AG10803 (cell line): ENCODE data around the gene C1QL1.

Experiments used
- DNase-seq: peaks from one replicate; pipeline ENCODE4 v3.0.0; 2010; ENCODE audit warnings: low read depth
- H3K4me3 ChIP-seq: 2 replicates; pipeline ENCODE4 v1.5.1; 2011; ENCODE audit warnings: mild to moderate bottlenecking, low read length, control low read depth
- CTCF ChIP-seq: conservative IDR thresholded peaks from 2 replicates; pipeline ENCODE4 v1.5.1; 2011; ENCODE audit warnings: mild to moderate bottlenecking, low read length, control low read depth, inconsistent platforms

C1QL1 gene

DNA sequence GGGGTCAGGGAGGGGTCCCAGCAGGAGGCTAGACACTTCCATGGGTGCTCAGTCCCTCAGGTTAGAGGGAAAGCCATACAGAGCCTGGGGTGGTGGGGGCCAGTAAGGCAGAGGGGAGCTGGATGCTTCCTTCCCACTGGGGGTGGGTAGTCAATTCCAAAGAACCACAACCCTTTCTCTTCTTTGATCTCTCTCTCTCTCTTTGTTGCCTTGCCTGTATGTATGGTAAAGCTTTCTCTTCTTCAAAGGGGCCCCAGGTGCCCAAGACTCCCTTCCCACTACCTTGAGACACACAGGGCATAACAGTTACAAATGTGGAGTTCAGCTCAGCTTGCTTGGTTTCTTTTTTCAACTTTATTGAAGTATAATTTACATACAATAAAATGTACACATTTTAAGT is 30.5 kb upstream of the C1QL1 start:
- no peak overlapping the region for H3K4me3 ChIP-seq
- no peak for DNase-seq
- TF ChIP-seq CTCF = no peak

DNA sequence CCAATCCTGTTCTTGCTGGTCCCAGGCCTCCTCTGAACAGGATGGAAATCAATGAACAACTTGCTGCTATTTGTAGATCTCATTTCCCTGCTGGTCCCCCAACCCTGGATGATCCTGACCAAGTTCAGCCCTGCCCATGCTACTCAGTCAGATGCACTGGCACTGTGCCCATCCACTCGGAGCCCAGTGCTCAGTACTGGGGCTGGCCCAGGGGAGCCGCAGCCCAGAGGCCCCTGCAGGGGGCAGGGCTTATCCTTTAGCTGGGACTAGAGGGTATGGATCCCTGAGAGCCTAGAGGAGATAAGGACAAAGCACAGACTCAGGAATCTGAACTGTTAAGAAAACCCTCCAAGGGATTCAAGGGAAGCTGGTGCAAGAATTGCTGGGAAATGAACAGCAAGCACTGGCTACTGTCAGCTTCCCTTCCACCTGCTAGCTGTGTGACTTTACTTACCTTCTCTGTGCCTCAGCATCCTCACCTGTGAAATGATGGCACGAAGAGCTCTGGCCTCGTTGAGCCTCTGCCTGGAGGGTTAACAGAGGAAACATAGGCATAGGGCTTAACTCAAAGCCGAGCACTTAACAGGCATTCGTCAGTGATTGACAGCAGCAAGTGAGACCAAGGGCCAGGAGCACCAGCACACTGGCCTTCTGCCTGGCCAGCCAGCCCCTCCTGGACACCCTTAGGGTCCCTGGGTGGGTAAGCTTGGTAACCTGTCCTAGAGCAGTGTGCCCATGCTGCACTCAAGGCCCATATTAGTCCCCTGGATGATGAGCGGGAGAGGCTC is 29.8 kb upstream of the C1QL1 start:
- TF ChIP-seq CTCF = no peak

GRCh38 chr17:44996304-44996703 is 28.2 kb upstream of the C1QL1 start:
- H3K4me3 ChIP-seq = no peak overlapping the region
- DNase-seq = no peak
- TF ChIP-seq CTCF = no peak

More for the DNA sequence above, 29.8 kb upstream of the C1QL1 start:
- H3K4me3 ChIP-seq = no peak overlapping the region
- DNase-seq = no peak

DNA sequence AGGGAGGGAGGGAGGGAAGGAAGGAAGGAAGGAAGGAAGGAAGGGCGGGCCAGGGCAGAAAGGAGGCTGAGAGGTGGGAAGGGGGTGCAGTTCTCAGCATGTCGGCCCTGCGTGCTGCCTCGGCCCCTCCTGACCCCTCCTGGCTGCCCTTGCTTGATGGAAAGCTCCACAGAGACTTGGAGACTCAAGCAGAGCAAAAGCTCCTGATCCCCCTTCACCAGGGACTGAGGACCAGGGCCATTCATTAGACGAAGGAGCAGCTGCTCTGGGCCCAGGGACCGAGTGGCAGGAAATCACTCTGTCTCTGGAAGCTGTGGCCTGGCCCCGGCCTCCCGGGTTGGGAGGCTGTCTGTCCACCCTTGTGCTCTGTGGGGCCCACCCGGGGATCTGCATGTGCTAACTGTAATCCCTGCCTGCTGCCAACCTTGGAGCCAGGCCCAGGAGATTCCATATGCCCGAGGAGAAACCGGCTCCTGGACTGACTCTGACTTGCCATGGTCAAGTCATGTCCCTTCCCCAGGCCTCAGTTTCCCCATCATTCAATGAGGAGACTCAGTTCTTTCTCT is 27.4 kb upstream of the C1QL1 start:
- DNase-seq = no peak
- H3K4me3 ChIP-seq = no peak overlapping the region
- TF ChIP-seq CTCF = no peak

DNA sequence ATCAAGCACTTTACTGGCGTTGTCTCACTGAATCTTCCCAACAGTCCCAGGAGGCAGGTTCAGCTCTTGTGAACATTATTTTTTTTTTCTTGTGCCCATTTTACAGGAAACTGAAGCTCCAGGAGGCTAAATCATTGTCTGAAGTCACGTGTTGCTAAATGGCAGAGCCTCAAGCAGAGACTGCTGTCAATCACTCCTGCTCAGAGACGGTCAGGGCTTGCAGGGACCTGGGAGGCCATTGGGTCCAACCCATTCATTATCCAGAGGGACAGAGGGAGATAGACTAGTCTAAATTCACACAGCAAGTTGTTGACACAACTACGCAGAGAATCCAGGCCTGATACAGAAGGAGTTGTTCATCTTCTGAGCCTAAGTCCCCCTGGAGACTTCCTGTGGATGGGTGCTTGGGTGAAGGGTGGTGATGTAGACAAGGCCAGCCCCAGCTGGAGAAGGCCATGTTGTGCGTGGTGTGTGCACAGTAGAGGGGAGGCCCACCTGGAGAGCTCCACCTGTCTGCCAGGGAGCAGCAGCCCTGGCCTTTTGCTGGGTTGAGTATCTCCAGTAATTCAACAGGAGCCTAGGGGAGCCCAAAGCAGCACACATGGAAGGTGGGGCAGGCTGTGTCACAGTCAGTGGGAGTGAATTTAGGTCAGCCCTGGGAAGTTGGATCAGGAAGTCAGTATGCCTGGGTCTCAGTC is 24.3 kb upstream of the C1QL1 start:
- no peak for DNase-seq
- no peak overlapping the region for H3K4me3 ChIP-seq
- TF ChIP-seq CTCF = no peak

DNA sequence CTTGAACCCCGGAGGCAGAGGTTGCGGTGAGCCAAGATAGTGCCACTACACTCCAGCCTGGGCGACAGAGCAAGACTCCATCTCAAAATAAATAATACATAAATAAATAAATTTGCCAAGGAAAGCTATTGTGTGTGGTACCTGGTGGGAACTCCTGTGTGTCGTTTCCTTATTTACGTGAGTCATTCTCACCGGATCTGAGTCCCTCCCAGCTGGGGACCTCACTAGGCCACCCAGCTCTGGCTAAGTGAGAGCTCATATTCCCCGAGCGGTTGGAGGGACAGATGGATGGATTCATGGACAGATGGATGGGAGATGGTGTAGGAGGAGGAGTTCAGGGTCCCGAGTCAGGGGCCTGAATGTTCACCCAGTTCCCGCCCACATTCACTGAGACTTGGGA is 22.9 kb upstream of the C1QL1 start:
- H3K4me3 ChIP-seq = no peak overlapping the region
- no peak for TF ChIP-seq CTCF
- DNase-seq = no peak
